Measurements from ENCODE around the gene ISM2. TPM values are rescaled to one million over a fixed set of nuclear protein-coding genes. Genes with fewer than 3 reads are reported as not detected.
A peak's percentile ranks its signal among the peaks of the same experiment; 100 is the strongest.

The ISM2 gene
- total and polyA plus RNA-seq, 2 of the 13 experiments (the other 11 are each of a cell fraction or from before 2014, with no cell fraction given): 1.8 to 40.7 TPM

GRCh38 chr14:77498120-77498979, at the start of gene ISM2 (continued):
- TF ChIP-seq, protein P1, sequence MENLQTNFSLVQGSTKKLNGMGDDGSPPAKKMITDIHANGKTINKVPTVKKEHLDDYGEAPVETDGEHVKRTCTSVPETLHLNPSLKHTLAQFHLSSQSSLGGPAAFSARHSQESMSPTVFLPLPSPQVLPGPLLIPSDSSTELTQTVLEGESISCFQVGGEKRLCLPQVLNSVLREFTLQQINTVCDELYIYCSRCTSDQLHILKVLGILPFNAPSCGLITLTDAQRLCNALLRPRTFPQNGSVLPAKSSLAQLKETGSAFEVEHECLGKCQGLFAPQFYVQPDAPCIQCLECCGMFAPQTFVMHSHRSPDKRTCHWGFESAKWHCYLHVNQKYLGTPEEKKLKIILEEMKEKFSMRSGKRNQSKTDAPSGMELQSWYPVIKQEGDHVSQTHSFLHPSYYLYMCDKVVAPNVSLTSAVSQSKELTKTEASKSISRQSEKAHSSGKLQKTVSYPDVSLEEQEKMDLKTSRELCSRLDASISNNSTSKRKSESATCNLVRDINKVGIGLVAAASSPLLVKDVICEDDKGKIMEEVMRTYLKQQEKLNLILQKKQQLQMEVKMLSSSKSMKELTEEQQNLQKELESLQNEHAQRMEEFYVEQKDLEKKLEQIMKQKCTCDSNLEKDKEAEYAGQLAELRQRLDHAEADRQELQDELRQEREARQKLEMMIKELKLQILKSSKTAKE (CRISPR knock-in tag; IDR thresholded peaks at IDR 0.05; ENCODE audit: borderline replicate concordance): no peak; the same call in 1 of the 2 replicates
- TF ChIP-seq, protein P2, sequence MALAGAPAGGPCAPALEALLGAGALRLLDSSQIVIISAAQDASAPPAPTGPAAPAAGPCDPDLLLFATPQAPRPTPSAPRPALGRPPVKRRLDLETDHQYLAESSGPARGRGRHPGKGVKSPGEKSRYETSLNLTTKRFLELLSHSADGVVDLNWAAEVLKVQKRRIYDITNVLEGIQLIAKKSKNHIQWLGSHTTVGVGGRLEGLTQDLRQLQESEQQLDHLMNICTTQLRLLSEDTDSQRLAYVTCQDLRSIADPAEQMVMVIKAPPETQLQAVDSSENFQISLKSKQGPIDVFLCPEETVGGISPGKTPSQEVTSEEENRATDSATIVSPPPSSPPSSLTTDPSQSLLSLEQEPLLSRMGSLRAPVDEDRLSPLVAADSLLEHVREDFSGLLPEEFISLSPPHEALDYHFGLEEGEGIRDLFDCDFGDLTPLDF (CRISPR knock-in tag; IDR thresholded peaks at IDR 0.05): peak; percentile 39; the same call in 1 of the 2 replicates
- TF ChIP-seq ZNF777 (CRISPR knock-in tag; IDR thresholded peaks at IDR 0.05) (peak; percentile 86), ATF7-NPFF (CRISPR knock-in tag; IDR thresholded peaks at IDR 0.05; ENCODE audit: low read depth) (peak; percentile 66; the same call in 1 of the 2 replicates), SALL2 (CRISPR knock-in tag; IDR thresholded peaks at IDR 0.05) (peak; percentile 30; the same call in 1 of the 2 replicates), ZNF329 (CRISPR knock-in tag; IDR thresholded peaks at IDR 0.05; ENCODE audit: low read depth) (peak; percentile 99), ZFP36L2 (CRISPR knock-in tag; IDR thresholded peaks at IDR 0.05) (no peak), GABPB1 (CRISPR knock-in tag; IDR thresholded peaks at IDR 0.05) (peak; percentile 64; the same call in 1 of the 2 replicates), GMEB1 (CRISPR knock-in tag; IDR thresholded peaks at IDR 0.05; ENCODE audit: borderline replicate concordance) (peak; percentile 27; the same call in 1 of the 2 replicates), ZNF333 (CRISPR knock-in tag; IDR thresholded peaks at IDR 0.05; ENCODE audit: borderline replicate concordance) (peak; percentile 85; the same call in 1 of the 2 replicates), ZNF136 (CRISPR knock-in tag; IDR thresholded peaks at IDR 0.05; ENCODE audit: low read depth) (0 out of 2 replicates have a peak, but pooled peaks have one; percentile 32), KDM3A (CRISPR knock-in tag; IDR thresholded peaks at IDR 0.05; ENCODE audit: low read depth) (peak; percentile 31; the same call in 1 of the 2 replicates), ZNF225 (CRISPR knock-in tag; IDR thresholded peaks at IDR 0.05) (no peak), SSRP1 (CRISPR knock-in tag; IDR thresholded peaks at IDR 0.05) (0 out of 2 replicates have a peak, but pooled peaks have one; percentile 33), SMAD9 (CRISPR knock-in tag; IDR thresholded peaks at IDR 0.05) (no peak)
- TF ChIP-seq, protein P3, sequence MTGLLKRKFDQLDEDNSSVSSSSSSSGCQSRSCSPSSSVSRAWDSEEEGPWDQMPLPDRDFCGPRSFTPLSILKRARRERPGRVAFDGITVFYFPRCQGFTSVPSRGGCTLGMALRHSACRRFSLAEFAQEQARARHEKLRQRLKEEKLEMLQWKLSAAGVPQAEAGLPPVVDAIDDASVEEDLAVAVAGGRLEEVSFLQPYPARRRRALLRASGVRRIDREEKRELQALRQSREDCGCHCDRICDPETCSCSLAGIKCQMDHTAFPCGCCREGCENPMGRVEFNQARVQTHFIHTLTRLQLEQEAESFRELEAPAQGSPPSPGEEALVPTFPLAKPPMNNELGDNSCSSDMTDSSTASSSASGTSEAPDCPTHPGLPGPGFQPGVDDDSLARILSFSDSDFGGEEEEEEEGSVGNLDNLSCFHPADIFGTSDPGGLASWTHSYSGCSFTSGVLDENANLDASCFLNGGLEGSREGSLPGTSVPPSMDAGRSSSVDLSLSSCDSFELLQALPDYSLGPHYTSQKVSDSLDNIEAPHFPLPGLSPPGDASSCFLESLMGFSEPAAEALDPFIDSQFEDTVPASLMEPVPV (CRISPR knock-in tag; IDR thresholded peaks at IDR 0.05): peak; percentile 67; the same call in 1 of the 2 replicates
- TF ChIP-seq, protein P4, sequence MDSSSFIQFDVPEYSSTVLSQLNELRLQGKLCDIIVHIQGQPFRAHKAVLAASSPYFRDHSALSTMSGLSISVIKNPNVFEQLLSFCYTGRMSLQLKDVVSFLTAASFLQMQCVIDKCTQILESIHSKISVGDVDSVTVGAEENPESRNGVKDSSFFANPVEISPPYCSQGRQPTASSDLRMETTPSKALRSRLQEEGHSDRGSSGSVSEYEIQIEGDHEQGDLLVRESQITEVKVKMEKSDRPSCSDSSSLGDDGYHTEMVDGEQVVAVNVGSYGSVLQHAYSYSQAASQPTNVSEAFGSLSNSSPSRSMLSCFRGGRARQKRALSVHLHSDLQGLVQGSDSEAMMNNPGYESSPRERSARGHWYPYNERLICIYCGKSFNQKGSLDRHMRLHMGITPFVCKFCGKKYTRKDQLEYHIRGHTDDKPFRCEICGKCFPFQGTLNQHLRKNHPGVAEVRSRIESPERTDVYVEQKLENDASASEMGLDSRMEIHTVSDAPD (CRISPR knock-in tag; IDR thresholded peaks at IDR 0.05): peak; percentile 23; the same call in 1 of the 2 replicates
- TF ChIP-seq, protein P5, sequence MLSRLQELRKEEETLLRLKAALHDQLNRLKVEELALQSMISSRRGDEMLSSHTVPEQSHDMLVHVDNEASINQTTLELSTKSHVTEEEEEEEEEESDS (CRISPR knock-in tag; IDR thresholded peaks at IDR 0.05; ENCODE audit: borderline replicate concordance): 0 out of 2 replicates have a peak, but pooled peaks have one; percentile 32

Measured in HepG2 (cell line).